ENCODE measurements around the gene PIKFYVE.

DNA sequence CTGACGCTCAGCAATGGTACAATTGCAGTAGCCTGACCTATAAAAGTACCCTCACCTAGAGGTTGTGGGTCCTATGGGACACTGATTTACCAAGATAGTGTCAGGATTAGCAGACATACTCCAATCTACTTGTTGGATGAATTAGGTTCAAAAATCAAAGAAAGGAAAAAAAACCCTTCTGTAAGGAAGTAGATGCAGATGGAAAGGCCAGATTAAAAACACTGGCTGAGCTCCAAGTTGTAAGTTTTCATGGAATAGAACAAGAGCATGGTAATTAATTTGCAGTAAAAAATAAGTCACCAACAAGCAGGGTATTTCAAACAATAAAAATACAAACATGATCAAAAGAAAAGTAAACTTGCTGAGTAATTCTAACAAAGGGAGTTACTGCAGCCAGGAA lies 37.6 kb upstream of the PIKFYVE start:
- no peak for TF ChIP-seq ZNF175 (tag by site-specific recombination; IDR thresholded peaks at IDR 0.05)
- TF ChIP-seq, protein P1, sequence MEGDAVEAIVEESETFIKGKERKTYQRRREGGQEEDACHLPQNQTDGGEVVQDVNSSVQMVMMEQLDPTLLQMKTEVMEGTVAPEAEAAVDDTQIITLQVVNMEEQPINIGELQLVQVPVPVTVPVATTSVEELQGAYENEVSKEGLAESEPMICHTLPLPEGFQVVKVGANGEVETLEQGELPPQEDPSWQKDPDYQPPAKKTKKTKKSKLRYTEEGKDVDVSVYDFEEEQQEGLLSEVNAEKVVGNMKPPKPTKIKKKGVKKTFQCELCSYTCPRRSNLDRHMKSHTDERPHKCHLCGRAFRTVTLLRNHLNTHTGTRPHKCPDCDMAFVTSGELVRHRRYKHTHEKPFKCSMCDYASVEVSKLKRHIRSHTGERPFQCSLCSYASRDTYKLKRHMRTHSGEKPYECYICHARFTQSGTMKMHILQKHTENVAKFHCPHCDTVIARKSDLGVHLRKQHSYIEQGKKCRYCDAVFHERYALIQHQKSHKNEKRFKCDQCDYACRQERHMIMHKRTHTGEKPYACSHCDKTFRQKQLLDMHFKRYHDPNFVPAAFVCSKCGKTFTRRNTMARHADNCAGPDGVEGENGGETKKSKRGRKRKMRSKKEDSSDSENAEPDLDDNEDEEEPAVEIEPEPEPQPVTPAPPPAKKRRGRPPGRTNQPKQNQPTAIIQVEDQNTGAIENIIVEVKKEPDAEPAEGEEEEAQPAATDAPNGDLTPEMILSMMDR (tag by site-specific recombination; IDR thresholded peaks at IDR 0.05): no peak
- TF ChIP-seq ZNF2 (tag by site-specific recombination; IDR thresholded peaks at IDR 0.05): no peak
- no peak for TF ChIP-seq KLF10 (tag by site-specific recombination; IDR thresholded peaks at IDR 0.05)
- TF ChIP-seq ZNF157 (tag by site-specific recombination; IDR thresholded peaks at IDR 0.05): no peak
- no peak for TF ChIP-seq ZNF423 (tag by site-specific recombination; IDR thresholded peaks at IDR 0.05)
- TF ChIP-seq, protein P2, sequence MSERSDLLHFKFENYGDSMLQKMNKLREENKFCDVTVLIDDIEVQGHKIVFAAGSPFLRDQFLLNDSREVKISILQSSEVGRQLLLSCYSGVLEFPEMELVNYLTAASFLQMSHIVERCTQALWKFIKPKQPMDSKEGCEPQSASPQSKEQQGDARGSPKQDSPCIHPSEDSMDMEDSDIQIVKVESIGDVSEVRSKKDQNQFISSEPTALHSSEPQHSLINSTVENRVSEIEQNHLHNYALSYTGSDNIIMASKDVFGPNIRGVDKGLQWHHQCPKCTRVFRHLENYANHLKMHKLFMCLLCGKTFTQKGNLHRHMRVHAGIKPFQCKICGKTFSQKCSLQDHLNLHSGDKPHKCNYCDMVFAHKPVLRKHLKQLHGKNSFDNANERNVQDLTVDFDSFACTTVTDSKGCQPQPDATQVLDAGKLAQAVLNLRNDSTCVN (tag by site-specific recombination; optimal IDR thresholded peaks at IDR 0.05): no peak
- no peak for TF ChIP-seq ZNF670 (tag by site-specific recombination; IDR thresholded peaks at IDR 0.05; ENCODE audit: low read depth)
- TF ChIP-seq, protein P3, sequence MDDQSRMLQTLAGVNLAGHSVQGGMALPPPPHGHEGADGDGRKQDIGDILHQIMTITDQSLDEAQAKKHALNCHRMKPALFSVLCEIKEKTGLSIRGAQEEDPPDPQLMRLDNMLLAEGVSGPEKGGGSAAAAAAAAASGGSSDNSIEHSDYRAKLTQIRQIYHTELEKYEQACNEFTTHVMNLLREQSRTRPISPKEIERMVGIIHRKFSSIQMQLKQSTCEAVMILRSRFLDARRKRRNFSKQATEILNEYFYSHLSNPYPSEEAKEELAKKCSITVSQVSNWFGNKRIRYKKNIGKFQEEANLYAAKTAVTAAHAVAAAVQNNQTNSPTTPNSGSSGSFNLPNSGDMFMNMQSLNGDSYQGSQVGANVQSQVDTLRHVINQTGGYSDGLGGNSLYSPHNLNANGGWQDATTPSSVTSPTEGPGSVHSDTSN (CRISPR knock-in tag; IDR thresholded peaks at IDR 0.05): no peak
- TF ChIP-seq, protein P4, sequence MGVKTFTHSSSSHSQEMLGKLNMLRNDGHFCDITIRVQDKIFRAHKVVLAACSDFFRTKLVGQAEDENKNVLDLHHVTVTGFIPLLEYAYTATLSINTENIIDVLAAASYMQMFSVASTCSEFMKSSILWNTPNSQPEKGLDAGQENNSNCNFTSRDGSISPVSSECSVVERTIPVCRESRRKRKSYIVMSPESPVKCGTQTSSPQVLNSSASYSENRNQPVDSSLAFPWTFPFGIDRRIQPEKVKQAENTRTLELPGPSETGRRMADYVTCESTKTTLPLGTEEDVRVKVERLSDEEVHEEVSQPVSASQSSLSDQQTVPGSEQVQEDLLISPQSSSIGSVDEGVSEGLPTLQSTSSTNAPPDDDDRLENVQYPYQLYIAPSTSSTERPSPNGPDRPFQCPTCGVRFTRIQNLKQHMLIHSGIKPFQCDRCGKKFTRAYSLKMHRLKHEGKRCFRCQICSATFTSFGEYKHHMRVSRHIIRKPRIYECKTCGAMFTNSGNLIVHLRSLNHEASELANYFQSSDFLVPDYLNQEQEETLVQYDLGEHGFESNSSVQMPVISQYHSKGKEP (tag by site-specific recombination; IDR thresholded peaks at IDR 0.05): no peak
- no peak for TF ChIP-seq ZNF629 (tag by site-specific recombination; IDR thresholded peaks at IDR 0.05)
- no peak for TF ChIP-seq ZNF138 (tag by site-specific recombination; IDR thresholded peaks at IDR 0.05; ENCODE audit: borderline replicate concordance)
